Muscle layer of colon (tissue), 2 donors: ENCODE data around the gene ATP13A1.
"Not testable (repeated sequence)": the region's sequence is repeated elsewhere in the genome, so short reads cannot be mapped to it uniquely, and the experiment has no call there.

Experiments
- H3K27ac ChIP-seq: one replicate; pipeline ENCODE4 v1.7.0; 2013; ENCODE audit warnings: low read depth, mild to moderate bottlenecking, low read length, moderate library complexity
- H3K27me3 ChIP-seq, 2 donors: one replicate each; pipeline ENCODE4 v1.7.0; 2013; ENCODE audit warnings: low read length in 2 of 2, mild to moderate bottlenecking in 2 of 2; ENCODE audit not compliant: insufficient read depth in 2 of 2, control insufficient read depth in 1 of 2
- H3K36me3 ChIP-seq: one replicate; pipeline ENCODE4 v1.7.0; 2013; ENCODE audit warnings: mild to moderate bottlenecking, low read length; ENCODE audit not compliant: insufficient read depth
- H3K4me1 ChIP-seq: one replicate; pipeline ENCODE4 v1.7.0; 2013; ENCODE audit warnings: mild to moderate bottlenecking, low read length; ENCODE audit not compliant: insufficient read depth
- H3K4me3 ChIP-seq, 2 donors: one replicate each; pipeline ENCODE4 v1.7.0; 2013; ENCODE audit warnings: low read length in 2 of 2, low read depth in 1 of 2, mild to moderate bottlenecking in 1 of 2, moderate library complexity in 1 of 2
- H3K9ac ChIP-seq: one replicate; pipeline ENCODE4 v1.7.0; 2013; ENCODE audit warnings: low read length
- H3K9me3 ChIP-seq: one replicate; pipeline ENCODE4 v1.7.0; 2013; ENCODE audit warnings: mild to moderate bottlenecking, low read length
- donor health status: abdominal sarcoma.
- donor health status: Adenocarcinoma of cecum.

Gene ATP13A1

DNA sequence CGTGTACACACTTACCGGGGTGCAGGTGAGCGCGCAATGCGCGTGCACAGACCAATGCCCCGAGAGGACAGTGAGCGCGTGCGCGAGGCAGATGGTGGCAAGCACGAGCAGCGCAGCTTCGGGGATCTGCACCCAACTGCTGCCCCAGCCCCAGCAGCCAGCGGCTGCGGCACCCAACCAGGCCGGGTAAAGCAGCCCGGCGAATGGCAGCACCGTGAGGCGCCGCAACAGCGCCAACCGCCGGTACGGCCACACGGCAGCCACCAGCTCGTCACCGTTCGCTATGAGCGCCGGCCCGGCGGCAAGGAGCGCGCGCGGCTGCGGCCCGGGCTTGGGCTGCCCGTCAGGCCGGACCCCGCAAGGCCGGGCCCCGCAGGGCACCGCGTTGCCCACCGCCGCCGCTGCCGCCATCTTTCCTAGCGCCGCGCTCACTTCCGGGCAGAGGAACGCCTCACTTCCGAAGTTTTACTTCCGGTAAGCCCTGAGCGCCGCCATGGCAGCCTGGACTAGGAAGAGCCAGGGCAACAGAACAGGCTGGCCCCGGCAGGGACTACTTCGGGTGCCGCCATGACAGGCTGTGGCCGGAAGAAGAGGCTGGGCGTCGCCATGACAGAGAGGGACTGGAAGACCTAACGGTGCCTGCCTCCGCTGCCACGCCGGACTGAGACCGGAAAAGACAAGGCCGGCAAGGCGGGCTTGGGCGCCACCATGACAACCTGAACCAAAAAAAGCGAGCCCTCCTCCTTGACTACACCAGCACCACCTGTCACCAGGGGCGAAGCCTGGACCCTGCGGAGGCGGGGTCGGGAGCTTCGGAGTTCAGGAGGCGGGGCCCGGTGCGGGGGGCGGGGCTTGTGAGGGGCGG lies at the start of gene ATP13A1:
ATP13A1 (minus strand) TSS at position 421 of the 865 bp plus-strand sequence; CDS start at position 411, 10 bp downstream.
- Histone ChIP-seq H3K9me3 (no peaks in the 10 kb centered on the region), H3K27ac (peak within 1 kb of the TSS; percentile 78), H3K9ac (peak within 1 kb of the TSS; percentile 80), H3K27me3 (no peaks in the 10 kb centered on the region), H3K4me1 (peaks cover 21% of the 10 kb centered on the region), H3K4me3 (peak within 1 kb of the TSS; percentile 76 to 99), H3K36me3 (peaks cover 3% of the 10 kb centered on the region)

- Histone ChIP-seq H3K27ac (no peak overlapping the region), H3K36me3 (peaks cover 41% of the 10 kb centered on the region), H3K9ac (no peak overlapping the region), H3K4me1 (no peaks in the 10 kb centered on the region), H3K4me3 (peak overlapping the region in 1 of 2 donors; percentile 12), H3K27me3 (no peaks in the 10 kb centered on the region), H3K9me3 (peaks cover 80% of the 10 kb centered on the region)
Measured at GRCh38 chr19:19711934-19712828, 48.7 kb upstream of the ATP13A1 start.

DNA sequence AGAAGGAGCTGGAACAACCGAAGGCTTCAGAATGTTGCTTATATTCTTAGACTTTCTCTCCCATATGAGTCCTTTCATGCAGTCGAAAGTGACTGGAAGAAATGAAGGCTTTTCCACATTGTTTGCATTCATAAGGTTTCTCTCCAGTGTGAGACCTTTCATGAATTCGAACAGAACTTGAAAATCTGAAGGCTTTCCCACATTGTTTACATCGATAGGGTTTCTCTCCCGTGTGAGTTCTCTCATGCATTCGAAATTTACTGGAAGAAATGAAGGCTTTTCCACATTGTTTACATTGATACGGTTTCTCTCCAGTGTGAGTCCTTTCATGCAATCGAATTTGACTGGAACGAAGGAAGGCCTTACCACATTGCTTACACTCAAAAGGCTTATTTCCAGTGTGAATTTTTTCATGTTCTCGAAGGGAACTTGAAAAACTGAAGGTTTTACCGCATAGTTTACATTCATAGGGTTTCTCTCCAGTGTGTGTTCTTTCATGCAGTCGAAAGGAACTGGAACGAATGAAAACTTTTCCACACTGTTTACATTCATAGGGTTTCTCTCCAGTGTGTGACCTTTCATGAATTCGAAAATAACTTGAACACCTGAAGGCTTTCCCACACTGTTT lies 47.9 kb upstream of the ATP13A1 start:
- Histone ChIP-seq H3K4me3 (peak overlapping the region in 1 of 2 donors; percentile 12), H3K36me3 (peaks cover 41% of the 10 kb centered on the region), H3K9me3 (peaks cover 79% of the 10 kb centered on the region), H3K27ac (no peak overlapping the region), H3K4me1 (no peaks in the 10 kb centered on the region), H3K27me3 (no peaks in the 10 kb centered on the region), H3K9ac (no peak overlapping the region)

DNA sequence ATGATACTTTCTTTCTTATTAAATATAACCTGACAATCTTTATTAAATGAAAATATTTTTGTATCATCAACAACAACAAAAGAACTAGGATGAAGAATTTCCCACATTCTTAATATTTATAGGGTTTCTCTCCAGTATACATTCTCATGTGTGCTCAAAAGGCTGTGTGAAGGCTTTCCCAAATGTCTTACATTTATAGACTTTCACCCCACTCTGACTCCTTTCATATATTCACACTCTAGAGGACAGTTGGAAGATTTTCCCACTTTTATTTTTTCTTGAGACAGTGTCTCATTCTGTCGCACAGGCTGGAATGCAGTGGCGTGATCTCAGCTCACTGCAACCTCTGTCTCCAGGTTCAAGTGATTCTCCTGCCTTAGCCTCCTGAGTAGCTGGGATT lies 47.0 kb upstream of the ATP13A1 start:
- Histone ChIP-seq H3K9me3 (peaks cover 72% of the 10 kb centered on the region), H3K4me1 (no peaks in the 10 kb centered on the region), H3K27me3 (no peaks in the 10 kb centered on the region), H3K27ac (no peak overlapping the region), H3K36me3 (peaks cover 41% of the 10 kb centered on the region), H3K9ac (no peak overlapping the region), H3K4me3 (peak overlapping the region in 1 of 2 donors; percentile 12)

DNA sequence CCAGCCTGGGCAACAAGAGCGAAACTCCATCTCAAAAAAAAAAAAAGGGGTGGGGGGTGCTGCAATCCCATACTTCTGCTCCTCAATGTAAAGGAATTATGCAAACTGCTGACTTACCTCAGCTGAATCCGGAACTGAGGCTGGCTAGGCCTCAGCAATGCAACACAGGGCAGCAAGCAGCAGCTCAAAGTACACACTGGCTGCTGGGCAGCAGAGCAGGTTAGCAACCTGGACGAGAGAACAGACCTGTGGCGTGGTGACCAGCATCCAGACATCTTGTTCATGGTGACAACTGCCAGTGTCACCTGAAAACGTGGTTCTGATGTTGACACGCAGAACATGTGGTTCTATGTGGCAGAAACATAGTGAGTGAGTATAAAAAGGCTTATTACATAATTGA lies 41.4 kb upstream of the ATP13A1 start:
- no peaks in the 10 kb centered on the region for H3K4me1 ChIP-seq
- peaks cover 6% of the 10 kb centered on the region for H3K36me3 ChIP-seq
- H3K9ac ChIP-seq: no peak overlapping the region
- H3K27ac ChIP-seq: no peak overlapping the region
- H3K9me3 ChIP-seq: peaks cover 22% of the 10 kb centered on the region
- no peaks in the 10 kb centered on the region for H3K27me3 ChIP-seq
- H3K4me3 ChIP-seq: no peak overlapping the region

- H3K4me3 ChIP-seq, H3K27ac ChIP-seq, H3K4me1 ChIP-seq, H3K9me3 ChIP-seq, H3K9ac ChIP-seq, H3K36me3 ChIP-seq, H3K27me3 ChIP-seq: not testable (repeated sequence)
Measured at GRCh38 chr19:19700493-19700892, 37.0 kb upstream of the ATP13A1 start.

DNA sequence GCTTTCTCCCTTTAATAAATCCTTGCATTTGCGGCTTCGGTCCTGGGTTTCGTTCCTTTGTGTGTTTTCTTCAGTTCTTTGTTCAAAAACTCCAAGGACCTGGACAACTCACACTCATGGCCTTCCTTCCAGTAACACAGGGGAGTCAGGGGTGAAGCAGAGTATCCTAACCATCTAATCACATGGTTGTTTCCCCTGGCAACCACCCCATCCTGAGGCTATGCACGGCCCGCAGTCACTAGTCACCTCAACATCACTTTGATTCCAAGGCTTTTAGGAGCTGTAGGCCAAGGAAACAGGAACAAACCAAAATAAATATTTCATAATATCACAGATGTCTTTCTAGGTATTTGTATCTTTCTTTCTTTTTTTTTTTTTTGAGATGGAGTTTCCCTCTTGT lies 34.1 kb upstream of the ATP13A1 start:
- Histone ChIP-seq H3K27ac (no peak overlapping the region), H3K4me1 (no peaks in the 10 kb centered on the region), H3K9me3 (peaks cover 9% of the 10 kb centered on the region), H3K4me3 (no peak overlapping the region), H3K27me3 (no peaks in the 10 kb centered on the region), H3K9ac (no peak overlapping the region), H3K36me3 (no peaks in the 10 kb centered on the region)

GRCh38 chr19:19696386-19696785 lies 32.9 kb upstream of the ATP13A1 start:
- H3K27me3 ChIP-seq: no peaks in the 10 kb centered on the region
- no peak overlapping the region for H3K27ac ChIP-seq
- H3K9me3 ChIP-seq: peaks cover 9% of the 10 kb centered on the region
- H3K9ac ChIP-seq: no peak overlapping the region
- H3K36me3 ChIP-seq: no peaks in the 10 kb centered on the region
- no peak overlapping the region for H3K4me3 ChIP-seq
- H3K4me1 ChIP-seq: no peaks in the 10 kb centered on the region

GRCh38 chr19:19691683-19692082 lies 28.2 kb upstream of the ATP13A1 start:
- Histone ChIP-seq H3K27me3 (no peaks in the 10 kb centered on the region), H3K36me3 (no peaks in the 10 kb centered on the region), H3K4me1 (no peaks in the 10 kb centered on the region), H3K9ac (no peak overlapping the region), H3K27ac (no peak overlapping the region), H3K9me3 (no peaks in the 10 kb centered on the region), H3K4me3 (no peak overlapping the region)

DNA sequence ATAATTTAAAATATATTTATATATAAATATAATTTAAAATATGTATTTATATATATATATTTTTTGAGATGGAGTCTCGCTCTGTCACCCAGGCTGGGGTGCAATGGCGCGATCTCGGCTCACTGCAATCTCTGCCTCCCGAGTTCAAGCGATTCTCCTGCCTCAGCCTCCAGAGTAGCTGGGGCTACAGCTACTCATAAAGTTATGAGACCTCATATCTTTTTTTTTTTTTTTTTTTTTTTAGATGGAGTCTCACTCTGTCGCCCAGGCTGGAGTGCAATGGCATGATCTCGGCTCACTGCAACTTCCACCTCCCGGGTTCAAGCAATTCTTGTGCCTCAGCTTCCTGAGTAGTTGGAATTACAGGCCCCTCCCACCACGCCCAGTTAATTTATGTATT lies 25.5 kb upstream of the ATP13A1 start:
- not testable (repeated sequence) for H3K9ac ChIP-seq, H3K36me3 ChIP-seq, H3K27ac ChIP-seq, H3K4me1 ChIP-seq, H3K9me3 ChIP-seq, H3K27me3 ChIP-seq, H3K4me3 ChIP-seq

DNA sequence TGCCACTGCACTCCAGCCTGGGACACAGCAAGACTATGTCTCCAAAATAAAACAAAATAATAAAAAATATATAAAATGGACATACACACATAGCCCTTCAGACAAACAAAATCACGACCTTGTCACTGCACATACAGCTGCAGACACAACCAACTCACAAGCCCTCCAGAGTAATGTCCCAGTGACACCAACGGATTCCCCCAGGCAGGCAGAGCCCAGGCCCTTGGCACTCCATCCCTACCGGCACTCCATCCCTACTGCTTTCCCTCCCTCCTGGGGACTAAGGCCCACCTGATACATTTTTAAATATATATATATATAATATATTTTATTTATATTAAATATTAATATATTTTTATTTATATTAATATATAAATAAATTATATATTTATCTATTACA lies 23.6 kb upstream of the ATP13A1 start:
- H3K4me1 ChIP-seq: no peaks in the 10 kb centered on the region
- H3K9ac ChIP-seq: no peak overlapping the region
- H3K36me3 ChIP-seq: no peaks in the 10 kb centered on the region
- no peaks in the 10 kb centered on the region for H3K27me3 ChIP-seq
- H3K9me3 ChIP-seq: no peaks in the 10 kb centered on the region
- H3K4me3 ChIP-seq: no peak overlapping the region
- no peak overlapping the region for H3K27ac ChIP-seq
